SK-N-SH treated with all-trans-retinoic acid at 6 μM for 48 hours (cell line): ENCODE results near the gene DEDD2.

Source experiments
- BACH2 ChIP-seq: fragments of 250-450 bp; sonication (Bioruptor Pico); IDR thresholded peaks from 2 replicates; pipeline ENCODE4 v1.9.0; 2021; ENCODE audit warnings: mild to moderate bottlenecking, borderline replicate concordance
- CSDC2 ChIP-seq: fragments of 250-450 bp; sonication (Bioruptor Pico); IDR thresholded peaks from 2 replicates; pipeline ENCODE4 v1.5.0; 2020; ENCODE audit warnings: mild to moderate bottlenecking, moderate library complexity
- PATZ1 ChIP-seq: fragments of 250-450 bp; sonication (Bioruptor Pico); IDR thresholded peaks from 2 replicates; pipeline ENCODE4 v1.8.0; 2020; ENCODE audit warnings: mild to moderate bottlenecking, moderate library complexity, borderline replicate concordance
- PPARA ChIP-seq: fragments of 250-450 bp; sonication (Bioruptor Pico); IDR thresholded peaks from 2 replicates; pipeline ENCODE4 v1.5.0; 2020; ENCODE audit warnings: mild to moderate bottlenecking, borderline replicate concordance
- TOX ChIP-seq: fragments of 250-450 bp; sonication (Bioruptor Pico); IDR thresholded peaks from 2 replicates; pipeline ENCODE4 v1.8.0; 2021; ENCODE audit warnings: mild to moderate bottlenecking, moderate library complexity, borderline replicate concordance
- ZC3H10 ChIP-seq: fragments of 250-450 bp; sonication (Bioruptor Pico); IDR thresholded peaks from 2 replicates; pipeline ENCODE4 v1.5.1; 2021; ENCODE audit warnings: mild to moderate bottlenecking, moderate library complexity
- ZFP3 ChIP-seq: fragments of 250-450 bp; sonication (Bioruptor Pico); IDR thresholded peaks from 2 replicates; pipeline ENCODE4 v1.5.0; 2020; ENCODE audit warnings: mild to moderate bottlenecking, moderate library complexity
- ZNF565 ChIP-seq: fragments of 450-650 bp; formaldehyde crosslinking; conservative IDR thresholded peaks from 2 replicates; pipeline ENCODE4 v1.5.0; 2020; ENCODE audit warnings: low read depth, mild to moderate bottlenecking, moderate library complexity
- ZNF8 ChIP-seq: fragments of 450-650 bp; formaldehyde crosslinking; IDR thresholded peaks from 2 replicates; pipeline ENCODE4 v1.5.0; 2020; ENCODE audit warnings: mild to moderate bottlenecking, moderate library complexity

- TF ChIP-seq CSDC2 (CRISPR knock-in tag) (no peak), PATZ1 (no peak), PPARA (CRISPR knock-in tag) (no peak), ZFP3 (CRISPR knock-in tag) (no peak), ZNF565 (CRISPR knock-in tag) (no peak), ZC3H10 (CRISPR knock-in tag) (no peak), TOX (no peak), ZNF8 (CRISPR knock-in tag) (no peak), BACH2 (CRISPR knock-in tag) (no peak)
Measured at GRCh38 chr19:42246922-42247639, 29.6 kb upstream of the DEDD2 start.
